Activated T-cell treated with anti-CD3 and anti-CD28 coated beads, Interleukin-2, amount 50 U/mL, for 48 hours (primary cell): ENCODE measurements around the gene KLK11.

ENCODE experiments used
- DNase-seq, 2 experiments: peaks; one replicate each; pipeline ENCODE4 v3.0.0-alpha.2; 2020

Gene KLK11, protein sequence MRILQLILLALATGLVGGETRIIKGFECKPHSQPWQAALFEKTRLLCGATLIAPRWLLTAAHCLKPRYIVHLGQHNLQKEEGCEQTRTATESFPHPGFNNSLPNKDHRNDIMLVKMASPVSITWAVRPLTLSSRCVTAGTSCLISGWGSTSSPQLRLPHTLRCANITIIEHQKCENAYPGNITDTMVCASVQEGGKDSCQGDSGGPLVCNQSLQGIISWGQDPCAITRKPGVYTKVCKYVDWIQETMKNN

GRCh38 chr19:51026554-51026831 is at the start of gene KLK11:
KLK11 (minus strand) TSS chr19:51026616; CDS start chr19:51025631, 985 bp downstream.
- DNase-seq: no peak

DNA sequence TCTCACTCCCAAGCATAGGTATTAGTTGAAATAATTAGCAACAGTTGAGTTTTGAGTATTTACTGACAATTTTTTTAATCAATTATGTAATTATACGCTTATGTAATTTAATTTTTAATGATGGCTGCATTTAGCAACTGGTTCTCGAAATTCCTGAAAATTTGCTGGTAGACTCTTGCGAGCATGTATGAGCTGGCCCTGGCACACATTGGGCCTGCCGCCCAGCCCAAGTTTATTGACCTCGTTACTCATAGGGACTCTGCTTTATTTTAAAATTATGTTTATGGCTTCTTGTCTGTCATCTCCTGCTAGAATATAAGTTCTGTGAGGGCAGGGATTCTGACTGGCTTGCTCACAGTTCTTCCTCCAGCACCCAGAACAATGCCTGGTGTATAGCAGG is 49.6 kb upstream of the KLK11 start:
- no peak for DNase-seq

- DNase-seq: no peak
Measured at GRCh38 chr19:51071095-51071405, 44.6 kb upstream of the KLK11 start.

- DNase-seq: no peak
Measured at GRCh38 chr19:51070334-51071094, 44.1 kb upstream of the KLK11 start.

GRCh38 chr19:51066393-51067186 is 40.2 kb upstream of the KLK11 start:
- no peak for DNase-seq

- no peak for DNase-seq
Measured at GRCh38 chr19:51065221-51065960, 39.0 kb upstream of the KLK11 start.

DNA sequence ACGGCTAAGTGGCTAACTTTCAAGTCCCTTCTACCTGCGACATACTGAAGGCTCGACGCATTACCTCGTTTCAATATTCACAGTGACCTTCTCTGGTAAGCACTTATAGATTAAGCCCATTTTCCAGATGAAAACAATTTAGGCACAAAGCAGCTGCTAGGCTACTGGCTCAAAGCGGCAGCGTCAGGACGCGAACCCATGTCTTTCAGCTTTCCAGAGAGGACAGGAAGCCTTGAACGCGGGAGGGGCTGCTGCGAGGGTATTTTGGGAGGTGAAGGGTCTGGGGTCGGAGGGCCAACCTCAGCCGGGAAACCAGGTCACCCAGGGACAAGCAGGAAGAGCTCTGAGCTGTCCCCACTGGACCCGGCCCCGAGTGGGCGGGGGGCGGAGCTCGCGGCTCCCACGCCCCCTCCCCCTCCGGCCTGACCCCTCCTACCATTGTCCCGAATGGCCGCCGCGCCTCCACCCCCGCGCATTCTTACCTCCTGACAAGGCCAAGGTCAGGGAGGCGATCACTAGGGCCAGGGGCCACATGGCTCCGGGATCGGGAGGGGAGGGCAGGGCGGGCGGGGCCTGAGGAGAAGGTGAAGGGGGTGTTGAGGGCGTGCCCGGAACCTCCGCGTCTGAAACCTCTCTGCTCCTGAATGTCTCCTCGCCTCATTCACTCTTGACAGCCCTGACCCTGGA is 38.3 kb upstream of the KLK11 start, which contains the start of gene KLK13:
KLK13 (minus strand) TSS at position 559 of the 687 bp plus-strand sequence; CDS start at position 534, 25 bp downstream.
- no peak for DNase-seq

GRCh38 chr19:51063664-51064063 is 37.2 kb upstream of the KLK11 start:
- no peak for DNase-seq

DNA sequence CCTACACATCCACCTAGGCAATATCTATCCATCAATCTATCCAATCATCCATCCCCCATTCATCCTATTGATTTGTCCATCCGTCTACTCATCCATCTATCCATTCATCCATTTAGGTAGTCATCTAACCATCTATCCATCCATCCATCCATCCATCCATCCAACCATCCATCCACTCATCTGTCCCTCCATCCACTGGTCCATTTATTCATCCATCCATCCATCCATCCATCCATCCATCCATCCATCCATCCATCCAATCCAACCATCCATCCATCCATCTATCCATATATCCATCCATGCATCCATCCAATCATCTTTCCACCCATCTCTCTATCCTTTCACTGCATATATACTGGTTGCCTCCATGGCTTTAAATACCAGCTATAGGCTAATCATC is 34.6 kb upstream of the KLK11 start:
- DNase-seq: no peak

DNA sequence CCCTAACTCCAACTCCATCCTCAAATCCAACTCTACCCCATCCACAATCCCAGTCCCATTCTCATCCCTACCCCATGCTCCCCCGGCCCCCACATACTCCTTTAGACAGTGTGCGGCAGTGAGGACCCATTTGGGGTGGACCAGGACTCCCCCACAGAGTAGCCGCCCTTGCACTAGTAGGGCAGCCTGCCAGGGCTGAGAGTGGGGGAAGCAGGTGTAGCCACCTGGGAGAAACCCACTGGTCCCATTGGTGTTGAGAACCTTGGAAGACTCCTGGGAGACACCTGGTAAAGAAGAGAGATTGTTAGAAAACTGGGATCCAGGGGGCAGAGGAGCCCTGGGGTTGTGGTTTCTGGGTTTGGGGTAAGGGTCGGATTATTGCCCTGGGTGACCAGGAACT is 33.9 kb upstream of the KLK11 start:
- no peak for DNase-seq

- DNase-seq: no peak
Measured at GRCh38 chr19:51059715-51060114, 33.3 kb upstream of the KLK11 start.

DNA sequence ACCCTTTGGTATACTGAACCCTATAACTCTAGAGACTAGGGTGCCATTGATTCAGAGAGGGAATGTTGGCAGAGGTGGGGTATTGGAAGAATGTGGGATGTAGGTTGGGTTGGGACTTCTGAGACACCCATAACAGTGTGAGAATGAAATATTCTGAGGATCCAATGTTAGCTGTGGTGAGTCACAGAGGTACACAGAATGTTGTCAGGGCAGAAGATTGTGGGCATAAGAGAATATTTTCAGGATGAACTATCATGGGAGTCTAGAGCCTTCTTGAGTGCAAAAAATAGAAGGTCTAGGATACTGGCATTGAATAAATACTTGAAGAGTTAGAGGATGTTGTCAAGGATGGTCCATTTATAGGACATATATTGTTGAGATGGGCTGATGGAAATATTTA is 29.4 kb upstream of the KLK11 start:
- DNase-seq: no peak

DNA sequence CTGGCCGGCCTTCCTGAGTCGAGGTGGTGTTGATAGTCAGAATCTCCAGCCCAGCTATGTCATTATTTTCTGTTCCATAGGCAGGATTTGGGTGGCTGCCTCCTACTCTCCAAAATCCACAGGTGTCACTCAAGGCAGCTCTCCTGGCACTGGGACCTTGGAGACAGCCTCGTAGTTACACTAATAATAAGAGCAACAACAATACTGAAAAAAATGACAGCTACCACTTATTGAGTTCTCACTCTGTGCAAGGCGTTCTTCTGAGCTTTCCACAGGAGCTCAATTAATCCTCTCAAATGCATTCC is 20.6 kb upstream of the KLK11 start:
- no peak for DNase-seq

GRCh38 chr19:51044327-51044726 is 17.9 kb upstream of the KLK11 start:
- no peak for DNase-seq

DNA sequence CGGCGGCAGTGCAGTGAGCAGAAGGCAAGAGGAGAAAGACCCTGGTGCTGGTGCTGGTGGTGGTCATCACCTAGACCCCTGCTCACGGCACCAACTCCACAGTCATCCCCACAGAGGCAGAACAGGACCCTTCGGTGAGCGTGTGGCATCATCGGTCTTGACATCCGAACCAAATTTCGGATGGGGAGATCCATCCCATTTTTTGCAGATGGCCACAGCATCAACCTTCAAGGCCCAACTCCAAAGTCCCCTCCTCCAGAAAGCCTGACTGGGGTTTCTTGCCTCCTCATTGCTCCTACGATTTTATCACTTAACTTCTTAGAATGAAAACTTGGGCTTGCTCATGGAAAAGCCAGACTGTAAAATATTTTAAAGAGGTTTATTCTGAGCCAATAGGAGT is 17.1 kb upstream of the KLK11 start:
- DNase-seq: no peak

DNA sequence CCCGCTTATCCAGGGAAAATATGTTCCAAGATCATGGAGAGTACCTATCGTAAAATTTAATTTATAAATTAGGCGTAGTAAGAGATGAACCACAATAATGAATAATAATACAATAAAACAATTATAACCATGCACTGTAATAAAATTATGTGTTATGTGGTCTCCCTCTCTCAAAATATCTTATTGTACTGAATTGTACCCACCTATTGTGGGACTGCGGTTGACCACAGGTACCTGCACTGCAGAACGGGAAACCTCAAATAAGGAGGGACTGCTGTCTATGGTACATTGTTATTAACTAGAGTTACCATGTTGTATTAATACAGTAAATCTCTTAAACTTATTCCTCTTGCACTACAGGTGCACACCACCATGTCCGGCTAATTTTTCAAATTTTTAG is 13.7 kb upstream of the KLK11 start:
- DNase-seq: no peak

DNA sequence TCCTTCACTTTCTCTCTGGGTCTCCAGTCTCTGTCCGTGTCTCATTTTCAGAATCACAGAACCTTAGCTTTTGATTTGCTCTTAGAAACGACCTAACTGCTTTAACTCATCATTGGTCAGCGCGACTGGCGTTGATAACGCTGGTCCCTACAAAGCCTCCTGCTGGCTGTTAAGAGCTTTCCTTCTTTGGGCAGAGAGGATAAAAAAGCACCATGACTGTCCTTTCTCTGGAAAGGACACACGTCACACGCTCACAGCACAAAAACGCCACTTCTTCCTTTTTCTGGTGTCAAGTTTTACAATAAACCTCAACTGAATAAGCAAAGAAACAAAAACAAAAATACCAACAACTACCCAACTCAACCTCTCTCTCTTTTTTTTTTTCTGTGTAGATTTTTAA is 10.1 kb upstream of the KLK11 start:
- no peak for DNase-seq

DNA sequence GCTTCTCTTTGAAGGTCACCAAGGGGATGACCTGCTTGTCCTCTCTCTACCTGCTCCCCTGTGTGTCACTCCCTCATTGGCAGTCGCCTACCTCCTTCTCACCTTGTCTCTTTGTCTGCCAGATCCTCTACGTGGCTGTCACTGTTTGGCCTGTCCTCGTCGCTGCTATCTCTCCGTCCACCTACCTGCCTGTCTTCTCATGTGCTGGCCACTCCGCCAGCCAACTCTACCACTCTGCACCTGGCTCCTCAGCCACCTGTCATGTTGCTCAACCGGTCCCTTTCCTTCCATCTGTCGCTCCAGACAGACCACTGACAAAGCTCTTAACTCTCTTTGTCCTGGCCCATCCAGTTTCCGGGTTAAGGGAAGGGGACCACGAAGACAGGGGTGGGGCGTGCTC is 8.3 kb upstream of the KLK11 start, which contains the start of gene KLK12:
KLK12 (minus strand) TSS at position 299 of the 400 bp plus-strand sequence. CDS start 381 bp downstream, outside the sequence.
- DNase-seq: no peak

GRCh38 chr19:51031880-51032225 is 5.4 kb upstream of the KLK11 start:
- no peak for DNase-seq

- no peak for DNase-seq
Measured at GRCh38 chr19:51031220-51031879, 4.9 kb upstream of the KLK11 start.

DNA sequence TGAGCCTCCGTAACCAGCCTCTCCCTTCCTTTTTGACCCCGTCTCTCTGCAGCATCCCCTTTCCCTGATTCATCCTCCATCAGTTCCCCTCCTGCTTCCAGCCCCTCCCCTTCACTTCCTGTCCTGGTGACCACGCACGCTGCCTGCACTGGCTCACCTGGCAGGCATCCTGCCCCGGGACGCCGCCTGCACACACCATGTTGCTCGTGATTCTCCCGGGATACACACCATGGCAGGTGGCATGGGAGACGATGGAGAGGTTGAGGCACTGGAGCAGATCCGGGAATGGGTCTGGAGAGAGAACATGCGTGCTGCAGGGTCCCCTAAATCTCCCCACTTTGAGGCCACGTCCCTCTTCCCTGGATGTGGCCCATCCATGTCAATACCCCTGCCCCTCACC is 4.2 kb upstream of the KLK11 start:
- no peak for DNase-seq

- no peak for DNase-seq
Measured at GRCh38 chr19:51029718-51030117, 3.3 kb upstream of the KLK11 start.
